DND-41 (cell line): ENCODE measurements around the gene HOXA9.

Experiments
- ATAC-seq: fragments of 200-7000 bp; cut with Tn5 transposase; 3 replicates; pipeline ENCODE4 v1.9.1; 2021; ENCODE audit warnings: low read depth; ENCODE audit not compliant: insufficient read depth
- DNase-seq: peaks from one replicate; pipeline ENCODE4 v3.0.0-alpha.2; 2020
- H2AFZ ChIP-seq: 2 replicates; pipeline ENCODE4 v1.6.0; 2012; ENCODE audit warnings: low read depth, low read length
- H3K27ac ChIP-seq: 2 replicates; pipeline ENCODE4 v1.5.1; 2012; ENCODE audit warnings: low read length, inconsistent platforms
- H3K27me3 ChIP-seq: fragments of 200-600 bp; sonication (generic); 2 replicates; pipeline ENCODE4 v1.6.0; 2012; ENCODE audit warnings: low read length, mild to moderate bottlenecking, inconsistent platforms; ENCODE audit not compliant: insufficient read depth, poor library complexity
- H3K36me3 ChIP-seq: 2 replicates; pipeline ENCODE4 v1.5.1; 2012; ENCODE audit warnings: low read length, inconsistent platforms; ENCODE audit not compliant: insufficient read depth
- H3K4me1 ChIP-seq: 2 replicates; pipeline ENCODE4 v1.5.1; 2012; ENCODE audit warnings: mild to moderate bottlenecking, low read length; ENCODE audit not compliant: insufficient read depth
- H3K4me2 ChIP-seq: 2 replicates; pipeline ENCODE4 v1.6.0; 2012; ENCODE audit warnings: mild to moderate bottlenecking, moderate library complexity, low read length, inconsistent platforms; ENCODE audit not compliant: insufficient read depth
- H3K4me3 ChIP-seq, 2 experiments: fragments of 200-600 bp in 1 of 2; shearing (Covaris generic) in 1 of 2; 2 replicates each; pipeline ENCODE4 v1.5.1; 2012 to 2016; ENCODE audit warnings: inconsistent platforms in 2 of 2, low read length in 2 of 2, mild to moderate bottlenecking in 2 of 2, low read depth in 1 of 2, moderate library complexity in 1 of 2
- H3K79me2 ChIP-seq: 2 replicates; pipeline ENCODE4 v1.6.0; 2012; ENCODE audit warnings: low read length, inconsistent platforms; ENCODE audit not compliant: insufficient read depth
- H3K9ac ChIP-seq: 2 replicates; pipeline ENCODE4 v1.6.0; 2012; ENCODE audit warnings: low read depth, mild to moderate bottlenecking, inconsistent platforms, low read length, moderate library complexity
- H3K9me3 ChIP-seq: 2 replicates; pipeline ENCODE4 v1.5.1; 2012; ENCODE audit warnings: low read length, moderate library complexity, mild to moderate bottlenecking, inconsistent platforms; ENCODE audit not compliant: insufficient read depth, severe bottlenecking
- H4K20me1 ChIP-seq: 2 replicates; pipeline ENCODE4 v1.6.0; 2012; ENCODE audit warnings: low read length; ENCODE audit not compliant: insufficient read depth
- EZH2 ChIP-seq: IDR thresholded peaks from 3 replicates; pipeline ENCODE4 v1.6.1; 2012; ENCODE audit warnings: borderline replicate concordance, low read depth, mild to moderate bottlenecking, moderate library complexity, low read length, inconsistent platforms; ENCODE audit not compliant: severe bottlenecking
- TF ChIP-seq, protein P1 (sequence below): IDR thresholded peaks from 2 replicates; pipeline ENCODE4 v1.5.1; 2012; ENCODE audit warnings: borderline replicate concordance, low read length, moderate library complexity, mild to moderate bottlenecking; ENCODE audit not compliant: poor library complexity, severe bottlenecking; ENCODE audit errors: extremely low read depth

Gene HOXA9

DNA sequence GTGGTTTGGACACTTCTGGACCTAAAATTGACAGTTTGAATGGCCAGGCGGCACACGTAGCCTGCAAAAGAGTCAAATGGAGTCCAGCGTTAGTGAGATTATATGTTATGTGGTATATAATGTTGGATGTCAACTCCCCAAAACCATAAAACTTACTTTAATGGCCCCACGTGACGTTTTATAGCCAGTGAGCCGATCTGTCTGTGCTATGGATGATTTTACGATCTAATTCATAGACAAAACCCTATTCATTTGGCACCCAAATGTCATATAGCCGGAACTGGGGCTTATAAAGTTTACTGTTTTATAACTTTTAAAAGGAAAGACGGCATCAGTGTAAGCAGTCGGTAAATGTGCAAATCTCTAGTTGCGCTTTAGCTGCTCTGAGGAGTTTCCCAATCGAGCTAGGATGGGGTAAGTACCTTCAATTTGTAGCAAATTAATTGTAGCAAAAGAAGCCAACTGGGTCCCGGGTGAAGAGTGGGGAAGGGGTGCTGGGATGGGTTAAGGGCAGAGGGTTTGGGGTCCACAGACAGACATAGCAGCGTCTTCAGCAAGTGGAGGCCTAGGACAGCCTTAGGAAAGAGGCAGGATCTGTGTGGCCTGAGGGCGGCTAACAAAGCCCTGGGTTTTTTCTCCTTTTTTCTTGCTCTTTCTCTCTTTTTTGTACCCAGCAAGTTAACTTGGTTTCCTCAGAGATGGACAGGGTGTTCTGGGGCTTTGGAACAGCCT, 25.0 kb downstream of the HOXA9 start:
- H3K4me3 ChIP-seq, result no peak overlapping the region
- no peak overlapping the region for H3K9ac ChIP-seq
- DNase-seq, result no peak
- no peak for ATAC-seq
- no peaks in the 10 kb centered on the region for H3K9me3 ChIP-seq
- H2AFZ ChIP-seq, result no peak overlapping the region
- TF ChIP-seq, protein P1, sequence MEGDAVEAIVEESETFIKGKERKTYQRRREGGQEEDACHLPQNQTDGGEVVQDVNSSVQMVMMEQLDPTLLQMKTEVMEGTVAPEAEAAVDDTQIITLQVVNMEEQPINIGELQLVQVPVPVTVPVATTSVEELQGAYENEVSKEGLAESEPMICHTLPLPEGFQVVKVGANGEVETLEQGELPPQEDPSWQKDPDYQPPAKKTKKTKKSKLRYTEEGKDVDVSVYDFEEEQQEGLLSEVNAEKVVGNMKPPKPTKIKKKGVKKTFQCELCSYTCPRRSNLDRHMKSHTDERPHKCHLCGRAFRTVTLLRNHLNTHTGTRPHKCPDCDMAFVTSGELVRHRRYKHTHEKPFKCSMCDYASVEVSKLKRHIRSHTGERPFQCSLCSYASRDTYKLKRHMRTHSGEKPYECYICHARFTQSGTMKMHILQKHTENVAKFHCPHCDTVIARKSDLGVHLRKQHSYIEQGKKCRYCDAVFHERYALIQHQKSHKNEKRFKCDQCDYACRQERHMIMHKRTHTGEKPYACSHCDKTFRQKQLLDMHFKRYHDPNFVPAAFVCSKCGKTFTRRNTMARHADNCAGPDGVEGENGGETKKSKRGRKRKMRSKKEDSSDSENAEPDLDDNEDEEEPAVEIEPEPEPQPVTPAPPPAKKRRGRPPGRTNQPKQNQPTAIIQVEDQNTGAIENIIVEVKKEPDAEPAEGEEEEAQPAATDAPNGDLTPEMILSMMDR, result no peak
- no peak for TF ChIP-seq EZH2
- peaks cover 3% of the 10 kb centered on the region for H3K36me3 ChIP-seq
- no peak overlapping the region for H3K27ac ChIP-seq
- peaks cover 5% of the 10 kb centered on the region for H3K27me3 ChIP-seq
- no peaks in the 10 kb centered on the region for H3K4me1 ChIP-seq
- no peak overlapping the region for H3K4me2 ChIP-seq
- H3K79me2 ChIP-seq, result no peaks in the 10 kb centered on the region
- no peaks in the 10 kb centered on the region for H4K20me1 ChIP-seq

DNA sequence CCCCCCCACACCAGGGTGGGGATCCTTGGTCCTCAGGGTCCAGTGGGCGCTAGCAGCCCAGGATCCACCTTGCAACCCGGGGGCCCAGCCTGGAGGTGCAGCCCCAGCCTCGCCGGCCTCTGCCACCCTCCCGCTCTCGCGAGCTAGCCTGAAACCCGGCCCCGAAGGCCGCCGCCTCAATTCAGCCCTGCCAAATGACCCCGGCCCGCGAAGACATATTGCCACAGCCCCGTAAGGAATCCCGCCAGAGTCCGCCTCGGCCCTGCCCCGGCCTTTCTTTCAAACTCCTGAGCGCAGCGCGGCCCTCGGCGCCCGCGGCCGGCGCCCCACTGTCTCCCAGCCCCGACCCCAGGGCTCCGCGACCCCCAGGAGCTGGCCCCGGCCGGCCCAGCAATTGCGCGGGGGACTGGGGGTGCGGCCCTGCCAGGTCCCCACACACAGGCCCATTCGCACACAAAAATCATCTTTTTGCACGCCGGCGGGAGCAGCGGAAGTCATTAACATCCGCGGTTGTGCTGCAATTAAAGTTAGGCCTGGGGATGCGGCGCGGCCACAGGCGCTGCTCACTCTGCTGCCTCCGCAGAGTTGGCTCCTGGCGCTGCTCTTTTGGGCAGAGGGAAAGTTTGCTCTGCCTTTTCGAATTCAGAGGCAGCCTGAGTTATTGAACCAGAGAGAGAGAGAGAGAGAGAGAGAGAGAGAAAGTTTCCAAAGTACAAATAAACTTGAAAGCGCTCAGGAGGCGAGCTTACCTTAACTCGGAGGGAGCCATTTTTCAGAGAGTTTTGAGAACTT, 25.8 kb downstream of the HOXA9 start:
- Histone ChIP-seq H3K4me2 (no peak overlapping the region), H3K4me3 (no peak overlapping the region), H3K9me3 (no peaks in the 10 kb centered on the region), H3K36me3 (peaks cover 3% of the 10 kb centered on the region), H3K79me2 (no peaks in the 10 kb centered on the region), H2AFZ (no peak overlapping the region), H3K27ac (no peak overlapping the region), H3K27me3 (peaks cover 5% of the 10 kb centered on the region), H3K4me1 (no peaks in the 10 kb centered on the region), H4K20me1 (no peaks in the 10 kb centered on the region), H3K9ac (no peak overlapping the region)
- ATAC-seq, result no peak; the same call in 2 of the 3 replicates
- TF ChIP-seq EZH2, result no peak
- TF ChIP-seq, protein P1, result no peak
- DNase-seq, result no peak

DNA sequence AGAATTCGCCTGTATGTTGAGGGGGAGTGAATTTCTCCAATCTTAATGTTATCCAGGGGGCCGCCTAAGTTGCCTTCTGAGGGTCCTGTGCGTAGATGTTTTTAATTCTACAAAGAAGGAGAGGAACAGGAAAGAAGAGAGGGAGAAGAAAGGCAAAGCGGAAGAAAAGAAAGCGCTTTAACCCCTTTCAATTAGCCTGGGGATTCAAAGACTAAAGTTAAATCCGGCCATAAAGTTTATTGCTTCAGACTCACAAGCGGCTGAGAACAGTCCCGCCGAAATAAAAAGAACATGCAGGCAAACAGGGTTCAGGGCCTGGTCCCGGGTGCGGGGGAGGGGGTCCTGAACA, 26.4 kb downstream of the HOXA9 start:
- H3K27me3 ChIP-seq, result peaks cover 5% of the 10 kb centered on the region
- no peak overlapping the region for H3K27ac ChIP-seq
- H3K9ac ChIP-seq, result no peak overlapping the region
- no peak for TF ChIP-seq EZH2
- TF ChIP-seq, protein P1, result no peak
- H3K36me3 ChIP-seq, result peaks cover 3% of the 10 kb centered on the region; the same call in 1 of the 2 replicates
- no peak overlapping the region for H3K4me2 ChIP-seq
- no peaks in the 10 kb centered on the region for H3K4me1 ChIP-seq
- no peaks in the 10 kb centered on the region for H3K9me3 ChIP-seq
- no peaks in the 10 kb centered on the region for H3K79me2 ChIP-seq
- no peak for DNase-seq
- ATAC-seq, result no peak
- H2AFZ ChIP-seq, result no peak overlapping the region
- no peak overlapping the region for H3K4me3 ChIP-seq
- no peaks in the 10 kb centered on the region for H4K20me1 ChIP-seq
